GM04504 (cell line): ENCODE data around the gene EPSTI1.
"Not testable (repeated sequence)": the region's sequence is repeated elsewhere in the genome, so short reads cannot be mapped to it uniquely, and the experiment has no call there.

Source experiments
- DNase-seq: peaks from one replicate; pipeline ENCODE4 v3.0.0-alpha.2; 2012; ENCODE audit warnings: low read depth

The EPSTI1 gene

GRCh38 chr13:43005460-43006236 is 13.6 kb upstream of the EPSTI1 start:
- no peak for DNase-seq

DNA sequence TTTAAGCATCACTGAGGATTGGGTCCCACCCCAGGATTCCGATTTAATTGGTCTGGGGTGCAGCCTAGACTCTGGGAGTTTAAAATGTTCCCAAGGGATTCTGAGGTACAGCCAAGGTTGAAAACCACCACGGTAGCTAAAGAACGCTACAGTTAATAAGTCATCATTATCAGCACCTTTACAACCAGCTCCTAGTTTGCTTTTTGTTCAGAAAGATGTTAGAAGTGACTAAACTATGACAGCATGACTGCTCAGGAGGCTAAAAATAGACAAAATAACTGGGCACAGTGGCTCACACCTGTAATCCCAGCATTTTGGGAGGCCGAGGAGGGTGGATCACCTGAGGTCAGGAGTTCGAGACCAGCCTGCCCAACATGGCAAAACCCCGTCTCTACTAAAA is 11.7 kb upstream of the EPSTI1 start:
- DNase-seq = no peak

- DNase-seq = no peak
These were observed 11.0 kb upstream of the EPSTI1 start for GRCh38 chr13:43003010-43003409.

- DNase-seq = no peak
These were observed 10.0 kb upstream of the EPSTI1 start for GRCh38 chr13:43002021-43002420.

GRCh38 chr13:43000676-43001075 is 8.6 kb upstream of the EPSTI1 start:
- no peak for DNase-seq

DNA sequence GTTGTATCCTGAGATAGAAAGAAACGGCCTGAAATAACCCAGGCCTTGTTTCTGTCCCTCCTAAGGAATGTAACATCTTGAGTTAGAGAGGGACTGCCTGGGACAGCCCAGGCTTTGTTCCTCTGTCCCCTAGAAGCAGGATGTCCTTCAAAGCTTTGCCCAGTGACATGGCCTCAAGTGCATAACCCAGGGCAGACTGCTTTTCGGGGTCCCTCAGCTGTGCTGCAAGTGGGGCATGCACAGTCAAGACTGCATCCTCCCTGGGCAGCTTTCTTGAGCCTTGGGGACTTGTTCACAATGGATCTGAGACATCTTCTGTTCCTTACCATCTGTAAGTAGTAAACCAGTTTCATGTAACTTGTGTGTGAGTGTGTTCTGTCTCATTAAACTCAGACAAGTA is 7.5 kb upstream of the EPSTI1 start:
- no peak for DNase-seq

DNA sequence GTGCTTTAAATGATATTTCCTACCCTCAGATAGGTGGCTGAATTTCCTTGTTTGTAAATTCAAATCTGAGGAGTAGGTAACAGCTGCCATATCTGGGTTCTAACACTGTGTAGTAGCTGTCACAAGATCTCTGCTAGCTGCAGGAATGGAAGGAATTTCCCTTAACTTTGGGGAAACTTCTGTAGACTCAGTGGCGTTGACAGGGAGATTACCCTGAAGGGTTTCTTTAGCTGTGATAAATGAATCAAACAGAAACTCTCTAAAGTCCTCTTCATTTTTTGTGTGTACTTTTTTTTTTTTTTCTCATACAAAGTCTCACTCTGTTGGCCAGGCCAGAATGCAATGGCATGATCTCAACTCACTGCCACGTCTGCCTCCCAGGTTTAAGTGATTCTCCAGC is 5.3 kb upstream of the EPSTI1 start:
- DNase-seq = no peak

DNA sequence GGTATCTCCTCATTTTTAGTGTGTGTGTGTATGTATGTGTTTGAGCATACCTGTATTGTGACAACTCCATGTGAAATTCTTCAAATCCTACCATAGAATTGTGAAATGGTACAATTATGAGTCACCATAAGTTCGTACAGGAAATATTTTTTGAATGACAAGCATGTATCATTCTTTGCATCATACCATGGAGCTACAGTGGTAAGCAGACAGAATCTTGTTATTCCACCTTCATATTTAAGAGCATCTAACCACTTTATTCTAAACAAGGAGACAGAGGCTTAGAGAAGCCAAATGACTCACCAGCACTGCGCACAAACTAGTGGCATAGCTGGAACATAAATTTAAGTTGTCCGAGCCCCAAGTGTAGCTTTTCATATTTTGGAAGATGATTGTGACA is 4.5 kb upstream of the EPSTI1 start:
- no peak for DNase-seq

DNA sequence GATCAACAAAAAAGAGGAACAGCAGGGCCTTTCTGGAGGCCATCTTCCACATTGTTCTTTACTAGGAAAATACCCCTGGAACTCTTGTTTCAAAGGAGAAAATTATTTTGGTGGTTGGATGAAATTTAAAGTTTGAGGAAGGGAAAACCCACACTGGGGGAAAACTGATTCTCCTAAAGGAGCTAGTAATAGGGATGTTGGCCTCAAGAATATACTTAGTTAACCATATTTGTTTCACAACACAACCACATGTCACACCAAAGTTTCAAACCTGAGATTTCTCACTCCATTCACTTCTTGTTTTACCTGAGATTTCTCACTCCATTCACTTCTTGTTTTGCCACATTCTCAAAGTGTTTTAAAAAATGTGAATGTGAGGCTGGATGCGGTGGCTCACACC is 2.8 kb upstream of the EPSTI1 start:
- DNase-seq = no peak

DNA sequence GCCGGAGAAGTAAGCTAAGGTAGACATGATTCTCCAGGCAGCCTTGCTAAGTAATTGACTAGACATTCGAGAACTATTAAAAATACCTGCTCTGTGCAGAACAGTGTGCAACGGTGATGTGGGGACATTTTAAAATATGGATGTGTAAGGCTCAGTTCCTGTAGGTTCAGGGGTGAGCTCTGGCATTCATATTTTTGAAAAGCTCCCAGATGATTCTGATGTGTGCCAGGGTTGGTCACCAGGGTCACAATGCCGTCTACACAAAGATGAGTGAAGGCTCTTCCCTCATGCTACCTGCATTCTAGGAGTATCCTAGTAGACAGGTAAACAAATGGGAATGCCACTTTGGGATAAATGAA is 702 bp upstream of the EPSTI1 start:
- DNase-seq = no peak

DNA sequence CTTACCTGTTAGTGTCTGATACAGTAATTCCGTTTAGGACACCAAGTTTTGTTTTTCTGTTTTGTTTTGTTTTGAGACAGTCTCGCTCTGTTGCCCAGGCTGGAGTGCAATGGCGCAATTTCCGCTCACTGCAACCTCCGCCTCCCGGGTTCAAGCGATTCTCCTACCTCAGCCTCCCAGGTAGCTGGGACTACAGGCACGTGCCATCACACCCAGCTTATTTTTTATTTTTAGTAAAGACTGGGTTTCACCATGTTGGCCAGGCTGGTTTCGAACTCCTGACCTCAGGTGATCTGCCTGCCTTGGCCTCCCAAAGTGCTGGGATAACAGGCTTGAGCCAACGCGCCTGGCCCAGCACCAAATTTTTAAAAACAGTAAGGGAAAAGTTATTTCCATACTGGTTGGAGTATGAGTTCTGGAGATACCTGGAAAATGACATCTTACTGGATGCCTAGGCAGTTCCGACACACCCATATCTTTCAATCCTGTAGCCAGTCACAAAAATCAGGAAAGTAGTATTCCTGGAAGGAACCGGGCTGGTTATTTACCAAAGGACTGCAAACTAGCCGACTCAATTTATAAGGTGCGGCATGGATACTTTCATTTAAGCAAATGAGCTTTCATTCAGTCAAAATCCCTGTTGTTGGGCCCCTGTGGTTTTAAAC is 676 bp downstream of the EPSTI1 start:
- not testable (repeated sequence) for DNase-seq

DNA sequence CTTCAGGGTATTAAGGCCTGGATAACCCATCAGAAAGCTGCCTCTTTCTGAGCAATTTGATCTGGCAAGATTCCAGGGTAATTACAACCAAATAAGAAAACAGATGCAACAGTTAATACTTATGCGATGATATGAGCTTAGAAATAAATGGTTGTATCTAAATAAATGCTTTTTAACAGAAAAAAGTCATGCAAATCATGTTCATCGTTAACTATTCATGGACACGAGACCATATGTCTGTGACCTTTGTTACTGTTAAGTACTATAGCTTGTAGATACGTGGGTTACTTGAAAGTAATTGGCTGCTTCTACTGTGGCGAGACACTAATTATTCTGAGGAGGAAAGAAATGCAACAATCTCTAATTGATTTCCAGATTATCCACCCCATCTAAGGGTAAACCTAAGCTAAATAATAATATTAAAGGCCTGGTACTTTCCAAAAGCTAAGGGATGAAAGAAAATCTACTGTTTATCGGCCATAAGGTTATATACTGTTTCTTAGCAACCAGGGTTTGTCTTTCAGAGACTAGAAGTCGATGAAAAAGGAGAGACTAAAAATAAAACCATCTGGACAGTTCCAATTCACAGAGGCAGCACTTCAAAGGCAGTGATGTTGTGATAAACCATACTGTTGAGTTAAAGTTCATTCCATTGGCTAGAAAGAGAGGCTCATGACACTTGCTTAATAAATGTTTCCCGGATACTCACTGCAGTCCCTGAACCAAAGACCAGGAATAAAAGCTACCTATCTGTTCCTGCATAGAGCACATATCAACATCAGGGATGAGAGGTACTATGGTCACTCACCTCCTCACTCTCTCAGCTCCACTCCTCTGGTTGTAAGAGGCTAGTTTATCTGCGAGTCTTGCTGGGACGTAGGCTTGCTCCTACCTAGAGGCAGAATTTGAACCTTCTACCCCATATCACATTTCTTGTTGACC is 1.5 kb downstream of the EPSTI1 start:
- no peak for DNase-seq

GRCh38 chr13:42986176-42986574 is 5.9 kb downstream of the EPSTI1 start:
- no peak for DNase-seq

DNA sequence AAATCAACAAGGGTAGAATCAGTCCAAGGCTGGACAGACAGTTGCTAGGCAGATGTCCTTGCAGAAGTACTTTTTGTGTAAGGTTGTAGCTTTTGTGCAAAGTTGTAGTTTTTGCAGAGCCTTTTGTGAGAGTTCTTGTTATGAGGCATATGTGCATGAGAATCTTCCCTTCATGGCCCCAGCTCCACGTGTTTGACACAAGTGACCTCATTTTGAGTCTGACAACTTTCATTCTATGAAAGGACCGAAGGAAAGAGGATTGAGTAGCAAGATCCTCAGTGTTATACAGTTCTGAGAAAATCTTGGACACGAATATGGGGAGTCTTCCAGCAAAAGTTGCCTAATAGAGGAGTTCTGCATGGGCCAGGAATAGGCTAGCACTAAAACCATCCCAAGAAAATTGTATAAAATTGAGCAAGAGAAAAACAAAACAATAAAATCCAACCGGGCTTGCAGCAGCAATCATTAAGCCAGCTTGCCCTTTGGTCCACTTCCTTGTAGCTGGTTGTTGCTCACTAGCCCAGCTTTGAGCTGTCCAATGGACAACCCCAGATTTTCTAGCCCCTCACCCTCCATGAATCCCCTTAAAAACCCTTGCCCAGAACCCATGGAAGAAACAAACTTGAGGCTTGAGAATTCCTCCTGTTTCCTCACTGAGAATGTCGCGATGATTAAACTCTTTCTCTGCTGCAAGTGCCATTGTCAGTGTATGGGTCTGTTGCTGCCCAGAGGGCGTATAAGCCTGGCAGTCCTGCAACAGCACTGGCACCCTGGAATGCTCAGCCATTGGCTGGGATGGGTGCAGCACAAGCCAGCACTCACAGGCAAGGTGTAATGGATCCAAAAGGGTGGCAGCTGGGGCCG is 6.5 kb downstream of the EPSTI1 start:
- no peak for DNase-seq

DNA sequence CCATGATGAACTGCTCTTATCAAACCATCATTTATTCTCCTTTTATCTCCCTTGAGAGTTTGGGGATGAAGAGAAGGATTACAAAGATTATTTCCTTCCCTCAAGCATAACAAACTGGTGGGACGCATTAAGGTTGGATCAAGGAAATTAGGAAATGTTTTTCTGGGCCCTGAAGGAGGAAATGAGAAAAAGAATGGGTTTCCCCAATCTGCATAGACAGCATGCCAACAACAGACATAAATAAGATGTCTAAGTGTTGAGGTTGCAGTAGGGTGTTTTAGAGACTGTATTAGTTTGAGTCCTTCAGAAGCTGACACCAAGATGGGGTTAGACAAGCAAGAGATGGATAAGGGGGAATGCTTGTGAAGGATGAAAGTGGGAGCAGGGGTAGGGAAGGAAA is 7.3 kb downstream of the EPSTI1 start:
- no peak for DNase-seq

- no peak for DNase-seq
These were observed 8.0 kb downstream of the EPSTI1 start for GRCh38 chr13:42984026-42984425.

DNA sequence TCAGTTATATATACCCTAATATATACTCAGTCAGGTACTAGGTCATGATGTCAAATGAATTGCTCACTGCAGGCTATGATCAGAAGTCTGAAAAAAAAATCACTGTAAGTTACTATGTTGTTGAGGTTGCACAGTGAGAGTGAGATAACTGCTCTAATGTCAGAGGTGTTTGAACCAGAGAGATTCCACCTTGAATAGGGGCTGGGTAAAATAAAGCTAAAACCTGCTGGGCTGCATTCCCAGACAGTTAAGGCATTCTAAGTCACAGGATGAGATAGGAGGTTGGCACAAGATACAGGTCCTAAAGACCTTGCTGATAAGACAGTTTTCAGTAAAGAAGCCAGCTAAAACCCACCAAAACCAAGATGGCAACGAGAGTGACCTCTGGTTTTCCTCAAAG is 10.2 kb downstream of the EPSTI1 start:
- DNase-seq = no peak

- peak; percentile 57 for DNase-seq
These were observed 10.7 kb downstream of the EPSTI1 start for GRCh38 chr13:42981317-42981716.

- DNase-seq = no peak
These were observed 14.8 kb downstream of the EPSTI1 start for GRCh38 chr13:42977219-42977659.

DNA sequence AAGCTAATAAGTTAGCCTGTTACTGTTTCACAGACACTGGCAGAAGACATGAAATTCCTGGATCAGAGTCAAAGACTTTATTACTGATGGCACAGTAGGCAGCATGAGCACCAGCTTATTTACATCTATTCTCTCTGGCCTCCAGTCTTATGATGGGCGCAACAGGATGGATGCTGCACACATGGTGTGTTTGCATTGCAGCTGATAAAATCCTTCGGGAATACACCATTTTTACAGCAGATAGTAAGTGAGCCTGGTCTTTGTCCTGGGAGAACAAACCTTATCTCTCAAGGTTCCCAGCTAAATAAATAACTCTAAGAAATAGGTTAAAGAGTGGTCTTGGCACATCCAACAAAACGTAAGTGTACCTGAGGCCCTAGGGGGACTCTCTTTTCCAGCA is 16.0 kb downstream of the EPSTI1 start:
- DNase-seq = no peak

DNA sequence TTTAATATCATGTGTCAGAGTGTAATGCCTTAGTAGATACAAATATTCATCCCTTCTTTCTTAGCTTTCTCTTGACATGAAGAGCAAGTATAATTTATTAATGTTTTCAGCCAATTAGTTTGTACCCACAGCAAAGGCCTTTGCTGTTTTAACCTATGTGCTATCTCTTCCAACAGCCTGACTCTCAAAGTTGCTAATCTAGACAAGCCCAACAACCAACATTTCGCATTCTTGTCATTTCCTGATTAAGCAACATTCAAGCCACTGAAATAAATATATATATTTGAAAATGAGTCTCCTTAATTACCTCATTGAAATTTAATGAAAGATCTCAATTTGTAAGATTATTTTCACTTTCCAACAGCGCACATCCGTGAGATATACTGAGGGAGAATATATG is 18.5 kb downstream of the EPSTI1 start:
- DNase-seq = no peak
